AG09319 (cell line): ENCODE measurements around the gene TFF3.

ENCODE experiments used
- DNase-seq: peaks from one replicate; pipeline ENCODE4 v3.0.0-alpha.2; 2010; ENCODE audit warnings: low read depth; ENCODE audit errors: extremely low read depth
- TF ChIP-seq, protein P1 (sequence below): IDR thresholded peaks from 2 replicates; pipeline ENCODE4 v1.5.1; 2011; ENCODE audit warnings: low read depth, mild to moderate bottlenecking, inconsistent platforms, low read length, moderate library complexity

Gene TFF3

DNA sequence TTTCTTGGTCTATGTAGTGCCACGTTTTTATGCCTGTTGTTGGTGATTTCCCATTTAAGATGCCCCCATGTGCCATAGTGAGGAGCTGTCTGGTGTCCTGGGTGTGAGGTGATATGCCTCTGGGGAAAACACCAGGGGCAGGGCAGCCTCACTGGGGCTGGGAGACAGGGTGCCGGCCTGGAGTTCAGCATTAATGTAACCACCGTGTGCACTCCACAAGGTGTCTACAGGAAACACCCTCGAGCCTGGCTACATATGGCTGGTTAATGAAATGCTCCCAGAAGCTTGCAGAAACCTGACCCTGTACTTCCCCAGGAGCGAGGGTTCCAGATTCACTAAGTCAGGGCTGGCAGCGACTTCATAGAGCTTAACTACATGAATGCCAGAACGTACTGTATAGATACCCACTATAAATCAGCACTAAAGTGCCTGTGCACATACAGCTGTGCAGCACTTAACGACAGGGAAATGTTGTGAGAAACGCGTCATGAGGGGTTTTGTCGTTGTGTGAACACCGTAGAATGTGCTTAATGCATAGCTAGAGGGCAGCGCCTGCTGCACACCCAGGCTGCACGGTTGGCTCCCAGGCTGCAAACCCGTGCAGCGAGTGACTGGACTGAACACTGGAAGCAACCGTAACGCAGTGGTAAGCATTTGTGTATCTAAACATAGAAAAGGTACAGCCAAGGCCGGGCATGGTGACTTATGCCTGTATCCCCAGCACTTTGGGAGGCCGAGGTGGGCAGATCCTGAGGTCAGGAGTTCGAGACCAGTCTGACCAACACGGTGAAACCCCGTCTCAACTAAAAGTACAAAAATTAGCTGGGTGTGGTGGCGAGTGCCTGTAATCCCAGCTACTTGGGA, 25.2 kb upstream of the TFF3 start:
- TF ChIP-seq, protein P1, sequence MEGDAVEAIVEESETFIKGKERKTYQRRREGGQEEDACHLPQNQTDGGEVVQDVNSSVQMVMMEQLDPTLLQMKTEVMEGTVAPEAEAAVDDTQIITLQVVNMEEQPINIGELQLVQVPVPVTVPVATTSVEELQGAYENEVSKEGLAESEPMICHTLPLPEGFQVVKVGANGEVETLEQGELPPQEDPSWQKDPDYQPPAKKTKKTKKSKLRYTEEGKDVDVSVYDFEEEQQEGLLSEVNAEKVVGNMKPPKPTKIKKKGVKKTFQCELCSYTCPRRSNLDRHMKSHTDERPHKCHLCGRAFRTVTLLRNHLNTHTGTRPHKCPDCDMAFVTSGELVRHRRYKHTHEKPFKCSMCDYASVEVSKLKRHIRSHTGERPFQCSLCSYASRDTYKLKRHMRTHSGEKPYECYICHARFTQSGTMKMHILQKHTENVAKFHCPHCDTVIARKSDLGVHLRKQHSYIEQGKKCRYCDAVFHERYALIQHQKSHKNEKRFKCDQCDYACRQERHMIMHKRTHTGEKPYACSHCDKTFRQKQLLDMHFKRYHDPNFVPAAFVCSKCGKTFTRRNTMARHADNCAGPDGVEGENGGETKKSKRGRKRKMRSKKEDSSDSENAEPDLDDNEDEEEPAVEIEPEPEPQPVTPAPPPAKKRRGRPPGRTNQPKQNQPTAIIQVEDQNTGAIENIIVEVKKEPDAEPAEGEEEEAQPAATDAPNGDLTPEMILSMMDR, result no peak
- no peak for DNase-seq

DNA sequence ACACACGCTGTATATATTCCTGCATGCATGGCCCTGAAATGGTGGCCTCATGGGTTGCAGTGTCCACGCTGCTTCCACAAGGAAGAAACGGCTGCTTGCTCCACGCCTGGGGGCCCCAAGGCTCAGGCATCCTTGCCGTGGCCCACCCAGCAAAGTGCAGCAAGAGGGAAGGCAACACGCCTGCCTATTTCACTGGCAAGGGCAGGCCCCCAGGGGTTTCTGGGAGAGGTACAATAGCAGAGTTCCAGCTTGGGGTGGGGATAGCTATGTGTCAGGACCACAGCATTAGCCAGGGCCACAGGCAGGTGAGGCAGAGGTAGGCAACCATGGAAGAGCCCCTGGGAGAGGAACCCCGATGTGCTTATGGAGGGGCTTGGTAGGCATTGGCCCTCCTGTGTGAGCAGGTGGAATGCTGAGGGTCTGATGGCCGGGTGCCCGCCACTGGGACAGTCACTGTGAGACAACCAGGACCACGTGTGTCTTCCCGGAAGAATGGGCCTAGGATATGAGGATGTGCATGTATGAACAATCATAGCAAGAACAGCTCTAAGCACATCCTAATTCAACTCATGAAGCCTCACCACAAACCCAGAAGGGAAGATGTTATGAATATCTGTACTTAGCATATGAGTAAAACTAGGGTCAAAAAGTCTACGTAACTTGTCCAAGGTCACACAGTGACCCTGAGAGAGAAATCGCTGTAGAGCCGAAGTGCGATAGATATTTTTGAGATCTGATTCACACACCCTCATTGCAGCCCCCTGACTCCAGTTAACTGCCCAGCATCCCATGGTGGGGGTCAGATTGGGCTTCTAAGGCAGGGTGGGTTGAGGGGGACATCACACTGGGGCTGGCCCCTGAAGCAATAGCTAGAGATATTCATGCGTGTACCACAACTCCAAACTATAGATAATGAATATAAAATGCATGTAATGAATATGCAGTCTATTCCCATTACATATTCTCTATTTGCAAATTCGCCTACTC, 23.8 kb upstream of the TFF3 start:
- DNase-seq, result no peak
- TF ChIP-seq, protein P1, result no peak

DNA sequence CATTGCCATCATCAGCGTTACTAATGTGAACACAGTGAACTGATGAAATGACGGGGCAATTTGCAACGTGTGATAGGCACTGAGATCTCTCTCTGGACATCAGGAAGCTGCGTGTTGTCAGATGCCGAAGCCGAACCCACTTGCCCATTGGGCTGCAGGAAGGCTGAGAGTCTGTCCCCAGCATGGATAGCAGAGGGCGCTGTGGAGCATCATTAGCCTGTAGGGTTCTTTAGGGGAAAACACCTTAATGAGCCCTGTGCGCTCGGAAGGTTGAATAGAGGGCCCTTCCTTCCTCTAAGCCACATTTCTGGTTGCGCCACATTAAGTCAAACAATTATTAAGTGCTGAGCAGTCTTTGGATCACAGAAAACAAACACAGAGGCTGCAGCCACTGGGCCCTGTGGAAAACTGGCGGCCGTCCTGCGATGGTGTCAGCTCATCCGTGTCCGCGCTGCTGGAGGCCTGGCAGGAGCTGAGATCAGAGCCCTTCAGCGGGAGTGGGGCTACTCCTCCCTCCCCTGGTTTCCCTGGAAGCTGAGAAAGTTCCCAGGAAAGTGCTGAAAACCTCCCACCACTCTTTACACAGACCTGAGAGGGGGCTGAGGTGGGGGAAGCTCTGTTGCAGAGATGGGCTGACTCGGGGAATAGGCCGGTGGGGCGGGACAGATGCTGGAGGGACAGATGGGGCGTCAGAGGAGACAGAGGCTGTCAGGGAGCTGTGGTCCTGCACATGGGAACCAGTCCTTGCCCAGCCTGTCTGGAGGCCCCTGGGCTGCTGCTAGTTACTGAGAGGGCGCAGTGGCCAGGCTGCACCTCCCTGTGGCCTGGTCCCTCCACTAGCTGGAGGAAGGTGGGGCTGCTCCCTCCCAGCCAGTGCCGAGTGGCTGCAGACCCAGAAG, 22.9 kb upstream of the TFF3 start:
- peak; percentile 4 for DNase-seq
- TF ChIP-seq, protein P1, result peak; percentile 56

DNA sequence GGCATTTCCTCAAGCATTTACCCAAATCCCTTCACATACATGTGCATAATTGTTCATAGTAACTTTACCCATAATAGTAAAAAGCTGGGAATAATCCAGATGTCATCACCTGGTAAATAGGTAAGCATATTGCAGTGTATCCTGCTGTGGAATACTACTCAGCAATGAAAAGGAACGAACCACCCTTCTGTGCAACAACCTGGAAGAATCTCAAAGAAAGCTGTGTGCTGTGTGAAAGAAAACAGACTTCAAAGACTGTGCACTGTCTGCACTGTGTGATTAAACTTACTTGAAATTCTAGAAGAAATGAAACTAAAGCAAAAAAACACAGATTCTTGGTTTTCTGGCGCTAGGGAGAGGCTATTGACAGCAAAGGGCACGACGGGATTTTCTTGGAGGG, 22.1 kb upstream of the TFF3 start:
- no peak for DNase-seq
- TF ChIP-seq, protein P1, result no peak

DNA sequence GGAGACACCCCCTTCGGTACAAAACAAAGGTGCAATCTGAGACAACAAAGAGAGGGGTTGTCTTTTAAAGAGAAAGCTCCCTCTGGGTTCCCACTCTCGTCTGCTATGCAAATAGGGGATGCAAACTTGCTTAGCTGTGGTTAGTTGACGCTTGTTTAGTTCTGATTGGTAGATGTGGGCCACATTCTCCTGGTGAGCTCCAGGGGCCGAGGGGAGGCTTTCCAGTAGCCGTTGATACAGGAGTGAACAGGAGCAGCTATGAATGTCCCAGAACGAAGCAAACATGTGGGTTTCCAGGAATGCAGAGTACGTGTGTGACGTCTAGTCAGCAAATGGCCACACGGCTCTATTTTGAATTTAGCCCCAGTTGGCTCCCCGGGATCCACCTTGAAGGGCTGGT, 20.8 kb upstream of the TFF3 start:
- TF ChIP-seq, protein P1, result no peak
- DNase-seq, result no peak

DNA sequence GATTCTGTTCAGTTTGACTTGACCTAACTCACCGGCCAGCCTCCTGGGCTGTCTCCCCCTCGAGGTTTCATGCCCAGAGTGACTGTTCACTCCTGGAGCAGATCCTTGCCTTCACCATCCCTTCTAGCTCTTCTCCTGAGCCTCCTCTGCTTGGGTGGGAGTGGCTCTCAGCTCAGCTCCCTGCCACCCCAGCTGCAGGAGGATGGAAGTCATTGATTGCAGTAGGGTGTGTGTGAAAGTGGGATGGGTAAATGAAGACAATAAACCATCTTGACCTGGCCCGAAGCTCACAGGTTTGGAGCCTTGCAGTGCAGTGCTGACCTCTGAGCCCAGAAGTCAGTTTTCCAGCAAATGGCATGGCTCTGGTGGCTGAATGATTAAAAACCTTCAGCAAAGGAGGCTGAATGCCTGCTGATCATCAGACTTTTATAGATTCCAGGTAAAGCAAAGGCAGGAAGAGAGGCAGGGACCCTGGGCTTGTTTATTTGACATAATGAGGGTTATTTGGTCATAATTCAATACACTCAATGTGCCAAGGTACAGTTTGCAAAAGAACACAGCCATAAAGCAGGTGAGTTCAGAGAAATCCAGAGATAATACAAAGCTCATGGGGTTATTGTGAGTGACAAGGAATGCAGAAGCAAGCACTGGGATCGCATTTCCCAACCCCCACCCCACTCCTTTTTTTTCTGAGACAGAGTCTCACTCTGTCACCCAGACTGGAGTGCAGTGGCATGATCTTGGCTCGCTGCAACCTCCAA, 17.5 kb upstream of the TFF3 start:
- no peak for DNase-seq
- TF ChIP-seq, protein P1, result no peak
